HCT116 (cell line): ENCODE measurements around the gene IGSF21. TPM values are rescaled to one million over a fixed set of nuclear protein-coding genes. Genes with fewer than 3 reads are reported as not detected.

ENCODE experiments used
- ATAC-seq: fragments of 200-7000 bp; cut with Tn5 transposase; 2 replicates; pipeline ENCODE4 v1.9.1; 2020; ENCODE audit warnings: mild to moderate bottlenecking, moderate library complexity
- BruUV-seq: library from RNA; stranded (reverse); fragments of 400-500 nt; replicated peaks from 2 replicates; lab custom pipeline; 2021; lab: Mats Ljungman, UMichigan
- CTCF ChIA-PET: fragments of 300-600 bp; sonication (Branson Sonifier 250); formaldehyde crosslinking; loops from one replicate; lab custom pipeline; 2021; ENCODE audit warnings: antibody characterized with exemption; lab: Charles Lee
- POLR2A ChIA-PET: fragments of 300-600, 350-600 bp; sonication (Branson Sonifier 250); formaldehyde crosslinking; loops from one replicate; lab custom pipeline; 2021; ENCODE audit warnings: antibody characterized with exemption; lab: Charles Lee
- RAD21 ChIA-PET, 2 experiments: fragments of 300-600 bp; sonication (Branson Sonifier 250); formaldehyde crosslinking; loops; one replicate each; lab custom pipeline; 2023; ENCODE audit warnings: low total read pairs in 2 of 2; ENCODE audit not compliant: uncharacterized antibody in 2 of 2, unreplicated experiment in 2 of 2, low non-redundant PET in 1 of 2; lab: Charles Lee
- DNase-seq: peaks from one replicate; pipeline ENCODE4 v3.0.0-alpha.2; 2010; ENCODE audit warnings: low read depth, low spot score
- H2AFZ ChIP-seq: fragments of 200-600 bp; shearing (Covaris generic), sonication (generic); 2 replicates; pipeline ENCODE4 v1.6.1; 2017; ENCODE audit warnings: low read depth, mixed run types, mixed read lengths, antibody characterized with exemption, low read length; ENCODE audit not compliant: poor library complexity, severe bottlenecking
- H3K27ac ChIP-seq: 2 replicates; pipeline ENCODE4 v1.5.1; 2012; ENCODE audit warnings: low read depth, low read length
- H3K27me3 ChIP-seq: fragments of 200-600 bp; sonication (generic); 2 replicates; pipeline ENCODE4 v1.6.1; 2016; ENCODE audit warnings: mixed run types, low read length, mixed read lengths; ENCODE audit not compliant: insufficient read depth
- H3K36me3 ChIP-seq, 2 experiments: fragments of 200-500 bp in 1 of 2; fragments of 200-600 bp in 1 of 2; sonication (Bioruptor generic) in 1 of 2; sonication (generic) in 1 of 2; 2 replicates each; pipeline versions ENCODE4 v1.5.1 to v1.6.1; 2014 to 2016; ENCODE audit warnings: low read length in 2 of 2, inconsistent platforms in 1 of 2, mixed read lengths in 1 of 2, mixed run types in 1 of 2; ENCODE audit not compliant: insufficient read depth in 2 of 2, control insufficient read depth in 1 of 2
- H3K4me1 ChIP-seq, 2 experiments: fragments of 200-600 bp in 1 of 2; sonication (generic) in 1 of 2; 2 replicates each; pipeline versions ENCODE4 v1.5.1 to v1.6.1; 2012 to 2017; ENCODE audit warnings: low read length in 2 of 2, inconsistent platforms in 1 of 2, mild to moderate bottlenecking in 1 of 2, mixed read lengths in 1 of 2, mixed run types in 1 of 2, moderate library complexity in 1 of 2; ENCODE audit not compliant: insufficient read depth in 2 of 2, control insufficient read depth in 1 of 2
- H3K4me2 ChIP-seq: fragments of 200-600 bp; sonication (generic); 2 replicates; pipeline ENCODE4 v1.6.1; 2017; ENCODE audit warnings: mixed run types, low read length, mixed read lengths
- H3K4me3 ChIP-seq, 2 experiments: fragments of 200-600 bp in 1 of 2; sonication (generic) in 1 of 2; replicated peaks in 1 of 2; 2 replicates each; pipeline ENCODE4 v1.5.1; 2011 to 2016; ENCODE audit warnings: low read length in 2 of 2, control low read depth in 1 of 2, low read depth in 1 of 2, mild to moderate bottlenecking in 1 of 2, mixed read lengths in 1 of 2, mixed run types in 1 of 2
- H3K79me2 ChIP-seq: fragments of 200-600 bp; sonication (generic); 2 replicates; pipeline ENCODE4 v1.6.1; 2017; ENCODE audit warnings: mild to moderate bottlenecking, mixed run types, low read length, moderate library complexity, mixed read lengths; ENCODE audit not compliant: insufficient read depth
- H3K9ac ChIP-seq: fragments of 200-600 bp; sonication (generic); 2 replicates; pipeline ENCODE4 v1.6.1; 2016; ENCODE audit warnings: low read length, mixed read lengths
- H3K9me2 ChIP-seq: fragments of 200-600 bp; sonication (generic), shearing (Covaris generic); 2 replicates; pipeline ENCODE4 v1.6.1; 2017; ENCODE audit warnings: mixed run types, mild to moderate bottlenecking, moderate library complexity; ENCODE audit not compliant: insufficient read depth
- H3K9me3 ChIP-seq, 2 experiments: fragments of 200-500 bp in 1 of 2; fragments of 200-600 bp in 1 of 2; sonication (Bioruptor generic) in 1 of 2; sonication (generic) in 1 of 2; 2 replicates each; pipeline ENCODE4 v1.6.1; 2014 to 2017; ENCODE audit warnings: low read length in 2 of 2, mixed read lengths in 2 of 2, inconsistent platforms in 1 of 2, low read depth in 1 of 2, mild to moderate bottlenecking in 1 of 2, mixed run types in 1 of 2, moderate library complexity in 1 of 2; ENCODE audit not compliant: control insufficient read depth in 1 of 2, insufficient read depth in 1 of 2
- H4K20me1 ChIP-seq: fragments of 200-600 bp; sonication (generic), shearing (Covaris generic); 2 replicates; pipeline ENCODE4 v1.6.1; 2017; ENCODE audit warnings: mixed run types, mild to moderate bottlenecking, moderate library complexity; ENCODE audit not compliant: insufficient read depth
- CBX3 ChIP-seq: IDR thresholded peaks from 2 replicates; pipeline ENCODE4 v1.6.1; 2012; ENCODE audit warnings: low read depth
- CEBPB ChIP-seq: IDR thresholded peaks from 2 replicates; pipeline ENCODE4 v1.6.1; 2012; ENCODE audit warnings: low read depth
- EGR1 ChIP-seq: IDR thresholded peaks from 2 replicates; pipeline ENCODE4 v1.6.1; 2012; ENCODE audit warnings: low read depth
- ELF1 ChIP-seq: IDR thresholded peaks from 2 replicates; pipeline ENCODE4 v1.6.1; 2012; ENCODE audit warnings: low read depth, borderline replicate concordance
- EZH2 ChIP-seq: fragments of 200-600 bp; sonication (generic); IDR thresholded peaks from 2 replicates; pipeline ENCODE4 v1.6.1; 2017; ENCODE audit warnings: antibody characterized with exemption, mixed run types
- FOSL1 ChIP-seq: IDR thresholded peaks from 2 replicates; pipeline ENCODE4 v1.6.1; 2012; ENCODE audit warnings: low read depth
- JUND ChIP-seq: IDR thresholded peaks from 2 replicates; pipeline ENCODE4 v1.6.1; 2012
- POLR2AphosphoS5 ChIP-seq: IDR thresholded peaks from 2 replicates; pipeline ENCODE4 v1.6.1; 2011; ENCODE audit warnings: mild to moderate bottlenecking, low read depth, low read length, moderate library complexity
- SIN3A ChIP-seq: IDR thresholded peaks from 2 replicates; pipeline ENCODE4 v1.6.1; 2012; ENCODE audit warnings: low read depth
- SP1 ChIP-seq: IDR thresholded peaks from 2 replicates; pipeline ENCODE4 v1.6.1; 2012; ENCODE audit warnings: low read depth
- TCF7L2 ChIP-seq: IDR thresholded peaks from 2 replicates; pipeline ENCODE4 v1.7.0; 2011; ENCODE audit warnings: borderline replicate concordance, inconsistent platforms; ENCODE audit not compliant: insufficient read depth, insufficient read length; ENCODE audit errors: extremely low read depth
- YY1 ChIP-seq: IDR thresholded peaks from 2 replicates; pipeline ENCODE4 v1.6.1; 2011; ENCODE audit warnings: low read length, low read depth, moderate library complexity, mild to moderate bottlenecking; ENCODE audit not compliant: insufficient replicate concordance; ENCODE audit errors: extremely low read depth
- ZFX ChIP-seq: fragments of 450-650 bp; IDR thresholded peaks from 2 replicates; pipeline ENCODE4 v1.6.1; 2017
- ZNF274 ChIP-seq: fragments of 200-500 bp; sonication (Bioruptor generic); IDR thresholded peaks from 2 replicates; pipeline ENCODE4 v1.6.1; 2014; ENCODE audit warnings: mild to moderate bottlenecking, low read depth, low read length, inconsistent platforms
- intact Hi-C: fragments of 100-400 bp; cut with micrococcal nuclease; formaldehyde crosslinking; loops from 2 replicates; pipeline ENCODE4 v1.10.0; 2022
- total RNA-seq: library from RNA; stranded (reverse); gene quantifications from one replicate; pipeline ENCODE4 v1.2.1, GENCODE V29; 2021; ENCODE audit not compliant: unreplicated experiment
- TF ChIP-seq, protein P1 (sequence below): IDR thresholded peaks from 2 replicates; pipeline ENCODE4 v1.6.1; 2011; ENCODE audit warnings: mild to moderate bottlenecking, low read length, moderate library complexity; ENCODE audit not compliant: insufficient replicate concordance; ENCODE audit errors: extremely low read depth
- TF ChIP-seq, protein P2 (sequence below): IDR thresholded peaks from 2 replicates; pipeline ENCODE4 v1.6.1; 2012; ENCODE audit warnings: low read depth

Gene IGSF21
- total RNA-seq, 1 experiment from 2014 or later, result not detected

DNA sequence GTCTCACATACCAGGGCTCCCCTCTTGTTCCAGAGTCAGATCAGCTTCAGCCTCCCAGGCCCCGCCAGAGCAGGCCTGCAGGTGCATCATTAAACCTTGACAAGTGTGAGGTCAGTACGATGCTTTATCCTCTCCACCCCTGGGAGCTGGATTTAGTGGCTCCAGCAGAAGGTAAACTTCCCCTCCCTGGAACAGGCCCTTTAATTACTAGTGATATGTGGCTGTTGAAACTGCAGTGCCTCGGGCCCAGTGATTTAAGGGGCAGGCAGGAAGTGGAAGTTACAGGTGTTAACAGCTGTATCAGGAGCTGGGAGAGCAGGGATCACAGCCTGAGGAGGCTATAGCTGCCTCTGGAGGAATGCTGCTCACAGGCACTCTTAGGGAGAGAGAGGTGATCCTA, 240.8 kb downstream of the IGSF21 start:
- no peak overlapping the region for H3K9ac ChIP-seq
- no peaks in the 10 kb centered on the region for H3K79me2 ChIP-seq
- CTCF ChIA-PET, result interaction anchor here (1.1 kb wide), 1 partner anchor 9 kb away, joined by 3 read pairs; no protein-coding TSS in a partner anchor
- DNase-seq (no peak), ATAC-seq (no peak)
- H3K9me2 ChIP-seq, result no peaks in the 10 kb centered on the region
- H4K20me1 ChIP-seq, result no peaks in the 10 kb centered on the region
- H3K4me1 ChIP-seq, result no peaks in the 10 kb centered on the region
- TF ChIP-seq EZH2, result no peak
- TF ChIP-seq, protein P1, sequence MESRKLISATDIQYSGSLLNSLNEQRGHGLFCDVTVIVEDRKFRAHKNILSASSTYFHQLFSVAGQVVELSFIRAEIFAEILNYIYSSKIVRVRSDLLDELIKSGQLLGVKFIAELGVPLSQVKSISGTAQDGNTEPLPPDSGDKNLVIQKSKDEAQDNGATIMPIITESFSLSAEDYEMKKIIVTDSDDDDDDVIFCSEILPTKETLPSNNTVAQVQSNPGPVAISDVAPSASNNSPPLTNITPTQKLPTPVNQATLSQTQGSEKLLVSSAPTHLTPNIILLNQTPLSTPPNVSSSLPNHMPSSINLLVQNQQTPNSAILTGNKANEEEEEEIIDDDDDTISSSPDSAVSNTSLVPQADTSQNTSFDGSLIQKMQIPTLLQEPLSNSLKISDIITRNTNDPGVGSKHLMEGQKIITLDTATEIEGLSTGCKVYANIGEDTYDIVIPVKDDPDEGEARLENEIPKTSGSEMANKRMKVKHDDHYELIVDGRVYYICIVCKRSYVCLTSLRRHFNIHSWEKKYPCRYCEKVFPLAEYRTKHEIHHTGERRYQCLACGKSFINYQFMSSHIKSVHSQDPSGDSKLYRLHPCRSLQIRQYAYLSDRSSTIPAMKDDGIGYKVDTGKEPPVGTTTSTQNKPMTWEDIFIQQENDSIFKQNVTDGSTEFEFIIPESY, result no peak
- no peak for TF ChIP-seq SIN3A
- TF ChIP-seq, protein P2, sequence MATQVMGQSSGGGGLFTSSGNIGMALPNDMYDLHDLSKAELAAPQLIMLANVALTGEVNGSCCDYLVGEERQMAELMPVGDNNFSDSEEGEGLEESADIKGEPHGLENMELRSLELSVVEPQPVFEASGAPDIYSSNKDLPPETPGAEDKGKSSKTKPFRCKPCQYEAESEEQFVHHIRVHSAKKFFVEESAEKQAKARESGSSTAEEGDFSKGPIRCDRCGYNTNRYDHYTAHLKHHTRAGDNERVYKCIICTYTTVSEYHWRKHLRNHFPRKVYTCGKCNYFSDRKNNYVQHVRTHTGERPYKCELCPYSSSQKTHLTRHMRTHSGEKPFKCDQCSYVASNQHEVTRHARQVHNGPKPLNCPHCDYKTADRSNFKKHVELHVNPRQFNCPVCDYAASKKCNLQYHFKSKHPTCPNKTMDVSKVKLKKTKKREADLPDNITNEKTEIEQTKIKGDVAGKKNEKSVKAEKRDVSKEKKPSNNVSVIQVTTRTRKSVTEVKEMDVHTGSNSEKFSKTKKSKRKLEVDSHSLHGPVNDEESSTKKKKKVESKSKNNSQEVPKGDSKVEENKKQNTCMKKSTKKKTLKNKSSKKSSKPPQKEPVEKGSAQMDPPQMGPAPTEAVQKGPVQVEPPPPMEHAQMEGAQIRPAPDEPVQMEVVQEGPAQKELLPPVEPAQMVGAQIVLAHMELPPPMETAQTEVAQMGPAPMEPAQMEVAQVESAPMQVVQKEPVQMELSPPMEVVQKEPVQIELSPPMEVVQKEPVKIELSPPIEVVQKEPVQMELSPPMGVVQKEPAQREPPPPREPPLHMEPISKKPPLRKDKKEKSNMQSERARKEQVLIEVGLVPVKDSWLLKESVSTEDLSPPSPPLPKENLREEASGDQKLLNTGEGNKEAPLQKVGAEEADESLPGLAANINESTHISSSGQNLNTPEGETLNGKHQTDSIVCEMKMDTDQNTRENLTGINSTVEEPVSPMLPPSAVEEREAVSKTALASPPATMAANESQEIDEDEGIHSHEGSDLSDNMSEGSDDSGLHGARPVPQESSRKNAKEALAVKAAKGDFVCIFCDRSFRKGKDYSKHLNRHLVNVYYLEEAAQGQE, result no peak
- no peak for TF ChIP-seq ZFX
- TF ChIP-seq SP1, result no peak
- no peak for TF ChIP-seq ELF1
- TF ChIP-seq EGR1, result no peak
- no peak for TF ChIP-seq YY1
- TF ChIP-seq POLR2AphosphoS5, result no peak
- TF ChIP-seq FOSL1, result no peak
- no peak for TF ChIP-seq CBX3
- TF ChIP-seq TCF7L2, result no peak
- no peak for TF ChIP-seq ZNF274
- no peak for TF ChIP-seq JUND
- no peak for TF ChIP-seq CEBPB
- no peak overlapping the region for H2AFZ ChIP-seq
- H3K4me2 ChIP-seq, result no peak overlapping the region
- no peaks in the 10 kb centered on the region for H3K36me3 ChIP-seq
- RAD21 ChIA-PET, result no interaction called here
- BruUV-seq, result no TSS peak
- no peaks in the 10 kb centered on the region for H3K9me3 ChIP-seq
- H3K4me3 ChIP-seq, result no peak overlapping the region
- POLR2A ChIA-PET, result no interaction called here
- intact Hi-C loops, result no loop called here
- peaks cover 8% of the 10 kb centered on the region for H3K27me3 ChIP-seq
- no peak overlapping the region for H3K27ac ChIP-seq
